RCC 7860 (cell line): ENCODE data around the gene EIF5B.

Experiments used
- DNase-seq: peaks from one replicate; pipeline ENCODE4 v3.0.0-alpha.2; 2015; ENCODE audit warnings: low spot score
- FAIRE-seq: peaks from 2 replicates; lab custom pipeline; 2012; peaks lifted over from hg19 to GRCh38; lab: Jason Lieb, UNC

EIF5B gene

DNA sequence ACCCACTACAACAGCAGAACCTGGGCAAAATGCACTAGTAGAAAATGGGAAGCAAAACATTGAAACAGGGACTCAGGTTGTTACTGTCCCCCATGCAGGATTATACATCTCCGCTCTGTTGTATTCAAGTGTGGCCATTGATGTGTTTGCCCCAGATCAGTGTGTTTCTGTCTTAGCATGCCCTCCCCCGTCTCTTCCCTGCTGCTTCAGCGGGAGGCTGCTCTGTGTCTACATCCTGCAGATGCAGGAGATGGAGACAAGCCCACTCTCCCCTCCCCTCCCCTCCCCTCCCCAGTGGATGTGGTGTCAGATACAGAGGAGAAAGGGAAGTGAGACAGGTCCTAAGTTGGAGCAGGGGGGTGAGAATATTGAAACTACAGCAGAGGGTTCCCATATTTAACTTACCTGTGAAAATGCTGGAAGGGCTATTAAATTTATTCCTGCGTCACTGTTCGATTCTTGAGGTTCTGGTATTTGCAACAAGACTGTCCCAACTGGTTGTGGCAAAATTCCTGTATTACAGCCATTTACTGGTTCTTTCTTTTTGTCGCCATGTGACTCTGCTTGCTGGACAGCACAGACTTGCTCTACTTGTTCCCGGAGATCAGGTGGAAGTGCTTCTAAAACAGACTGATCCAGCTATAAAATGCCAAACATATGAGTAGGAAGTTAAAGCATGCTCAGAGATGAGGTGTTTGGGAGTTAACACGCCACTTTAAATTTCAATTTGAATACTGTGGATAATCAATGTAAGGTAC, 67.0 kb downstream of the EIF5B start:
- FAIRE-seq (no peak), DNase-seq (no peak)

DNA sequence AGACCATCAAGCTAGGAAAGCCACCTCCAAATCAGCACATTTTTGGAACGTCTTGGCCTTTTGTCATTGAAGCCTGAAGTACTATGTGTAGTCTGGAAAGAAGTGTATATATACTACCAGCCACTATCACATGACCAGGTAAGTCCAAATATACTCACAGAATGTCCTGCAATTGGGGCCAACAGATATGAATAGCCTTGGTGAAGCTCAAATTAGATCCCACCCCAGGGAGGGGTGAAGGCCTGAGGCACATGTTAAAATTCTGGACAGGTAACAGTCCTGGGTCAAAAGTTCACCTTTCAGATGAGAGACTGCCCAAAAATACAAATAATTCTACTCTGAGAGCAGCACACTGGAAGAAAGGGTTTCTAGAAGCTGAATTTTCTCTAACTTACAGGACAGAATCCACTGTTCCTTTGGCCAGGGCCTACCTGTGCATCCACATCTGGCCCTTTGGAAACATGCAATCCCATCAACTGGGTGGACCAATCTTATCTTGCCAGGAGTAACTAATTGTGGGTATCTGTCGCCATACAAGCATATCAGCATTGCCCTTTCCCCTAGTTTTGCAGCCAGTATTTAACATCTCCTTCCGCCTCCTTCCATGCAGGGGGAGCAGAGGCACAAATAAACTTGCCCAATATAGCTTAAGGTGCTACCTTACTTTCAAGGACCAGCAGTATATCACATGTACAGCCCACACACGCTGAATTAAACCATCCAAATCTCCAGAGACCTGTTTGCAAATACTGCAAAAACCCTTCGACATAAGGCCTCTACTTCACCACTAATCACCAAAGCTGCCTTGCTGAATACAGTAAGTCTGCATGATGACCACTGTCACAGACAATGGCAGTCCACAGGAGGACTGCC, 67.8 kb downstream of the EIF5B start:
- DNase-seq (no peak), FAIRE-seq (no peak)

DNA sequence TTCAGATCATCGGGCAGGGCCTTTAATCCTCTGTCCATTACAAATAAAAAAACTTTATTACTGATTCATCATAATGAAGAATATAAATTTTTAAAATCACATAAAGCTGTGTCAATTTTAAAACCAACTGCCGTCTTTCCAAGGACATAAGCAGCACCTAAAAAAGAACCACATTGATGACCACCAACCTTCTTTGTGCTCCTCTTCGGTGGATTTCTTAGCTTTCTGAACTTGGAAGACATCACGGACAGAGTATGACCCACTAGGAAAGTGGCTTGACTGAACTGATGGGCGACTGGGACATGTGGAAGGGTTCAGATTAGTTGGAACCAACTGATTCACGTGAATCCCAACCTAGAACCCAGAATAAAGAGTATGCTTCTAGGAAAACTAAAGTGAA, 68.9 kb downstream of the EIF5B start:
- DNase-seq, result no peak
- no peak for FAIRE-seq

DNA sequence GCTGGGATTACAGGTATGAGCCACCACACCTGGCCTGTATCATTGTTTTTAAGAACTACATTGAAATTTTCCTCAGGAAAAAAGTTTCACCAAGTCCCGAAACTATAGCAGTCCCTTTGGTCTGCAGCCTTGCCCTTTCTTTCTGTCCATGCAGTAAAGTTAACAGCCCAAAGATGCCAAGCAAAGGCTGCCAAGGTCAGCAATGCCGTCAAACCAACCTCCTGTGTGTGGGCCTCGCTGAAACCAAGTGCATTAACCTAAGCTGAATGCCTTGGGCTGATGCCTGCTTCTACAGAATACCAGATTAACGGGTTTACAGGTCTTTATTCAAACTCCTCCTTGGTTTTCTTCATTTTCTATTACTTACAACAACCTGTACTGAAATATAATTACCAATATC, 73.1 kb downstream of the EIF5B start:
- FAIRE-seq (no peak), DNase-seq (no peak)

DNA sequence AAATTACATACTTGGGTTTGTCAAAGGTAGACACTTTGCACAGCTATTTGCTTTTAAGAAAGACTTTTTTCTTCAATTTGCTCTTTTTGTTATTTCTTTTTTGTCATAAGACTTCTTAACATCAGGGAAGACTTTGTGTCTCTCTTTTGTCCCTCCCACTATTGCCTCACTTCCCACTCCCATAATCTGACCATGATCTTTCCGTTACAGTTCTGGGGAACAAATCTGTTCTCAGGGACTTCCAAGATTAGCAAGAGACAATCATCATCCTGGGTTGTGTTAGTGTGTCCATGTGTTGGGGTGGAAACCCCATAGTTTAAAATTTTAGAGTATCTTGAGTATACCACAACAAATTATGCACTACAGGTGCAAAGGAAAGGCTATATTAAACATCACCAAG, 77.4 kb downstream of the EIF5B start:
- no peak for FAIRE-seq
- no peak for DNase-seq

DNA sequence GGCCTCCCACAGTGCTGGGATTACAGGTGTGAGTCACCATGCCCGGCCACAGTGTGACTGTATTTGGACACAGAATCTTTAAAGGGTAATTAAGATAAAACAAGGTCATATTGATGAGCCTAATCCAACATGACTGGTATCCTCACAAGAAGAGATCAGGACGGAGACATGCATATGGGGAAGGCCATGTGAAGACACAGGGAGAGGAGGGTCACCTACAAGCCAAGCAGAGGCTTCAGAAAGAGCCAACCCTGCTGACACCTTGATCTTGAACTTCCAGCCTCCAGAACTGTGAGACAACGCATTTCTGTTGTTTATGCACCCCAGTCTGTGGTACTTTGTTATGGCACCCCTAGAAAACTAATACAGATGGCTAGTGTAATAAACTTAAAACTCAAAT, 80.2 kb downstream of the EIF5B start:
- DNase-seq, result no peak
- no peak for FAIRE-seq

DNA sequence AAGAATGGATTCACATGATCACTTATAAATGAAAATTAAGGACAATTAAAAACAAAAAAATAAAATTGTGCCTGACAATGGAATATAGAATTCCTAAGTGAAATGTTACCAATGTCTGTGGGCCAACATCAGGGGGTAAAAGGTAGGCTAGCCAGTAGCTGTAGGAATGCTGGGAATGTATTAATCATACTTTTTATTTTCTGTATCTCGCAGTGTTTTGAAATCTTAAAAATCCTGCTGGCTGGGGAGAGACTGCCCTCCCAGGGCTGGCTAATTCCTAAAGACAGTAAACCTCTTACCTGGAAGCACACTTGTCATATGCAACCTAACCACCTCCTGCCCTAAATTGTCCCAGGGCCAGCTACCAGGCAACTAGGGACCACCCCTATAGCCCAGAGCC, 82.8 kb downstream of the EIF5B start:
- FAIRE-seq (no peak), DNase-seq (no peak)

DNA sequence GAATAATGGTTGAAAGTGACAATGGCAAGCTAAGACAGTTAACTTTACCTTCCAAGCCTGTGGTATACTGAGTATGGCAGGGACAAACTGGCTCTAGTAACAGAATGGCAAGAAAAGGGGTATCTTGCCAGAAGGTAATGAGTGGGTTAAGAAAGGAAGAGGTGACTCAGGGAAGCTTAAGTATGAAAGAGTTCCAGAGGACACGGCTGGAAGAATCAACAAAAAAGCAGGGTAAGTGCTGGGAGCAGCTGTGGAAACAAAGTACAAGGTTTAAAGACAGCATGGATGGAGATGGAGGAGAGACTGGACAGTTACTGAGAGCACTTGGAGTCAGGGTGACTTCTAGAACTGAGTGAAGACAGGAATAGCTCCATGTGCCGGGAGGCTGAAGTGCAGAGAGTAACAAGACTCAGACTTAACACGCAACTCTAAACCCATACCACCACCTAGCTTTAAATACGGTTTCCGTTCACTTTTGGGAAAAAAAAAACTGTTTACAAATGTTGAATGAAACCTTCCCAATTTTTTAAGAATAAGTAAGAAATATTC, 83.6 kb downstream of the EIF5B start:
- no peak for FAIRE-seq
- DNase-seq, result no peak

DNA sequence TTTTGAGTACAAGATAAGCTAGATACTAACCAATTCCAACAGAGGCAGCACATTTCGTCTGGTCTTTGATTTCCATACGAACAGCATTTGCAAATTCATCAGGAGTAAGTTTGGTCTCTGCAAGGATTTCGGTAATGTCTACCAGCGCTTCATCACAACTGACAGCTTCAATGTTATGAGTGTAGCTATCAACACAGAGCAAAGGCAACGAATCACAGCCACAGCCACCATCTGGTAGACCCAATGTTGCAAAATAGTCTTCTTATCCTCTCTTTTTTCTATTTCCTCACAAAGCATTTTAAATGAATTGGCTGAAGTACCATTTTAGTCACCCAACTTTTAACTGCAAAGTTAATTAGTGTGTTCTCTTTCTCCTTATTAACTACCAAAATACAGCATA, 84.3 kb downstream of the EIF5B start:
- FAIRE-seq (no peak), DNase-seq (no peak)

DNA sequence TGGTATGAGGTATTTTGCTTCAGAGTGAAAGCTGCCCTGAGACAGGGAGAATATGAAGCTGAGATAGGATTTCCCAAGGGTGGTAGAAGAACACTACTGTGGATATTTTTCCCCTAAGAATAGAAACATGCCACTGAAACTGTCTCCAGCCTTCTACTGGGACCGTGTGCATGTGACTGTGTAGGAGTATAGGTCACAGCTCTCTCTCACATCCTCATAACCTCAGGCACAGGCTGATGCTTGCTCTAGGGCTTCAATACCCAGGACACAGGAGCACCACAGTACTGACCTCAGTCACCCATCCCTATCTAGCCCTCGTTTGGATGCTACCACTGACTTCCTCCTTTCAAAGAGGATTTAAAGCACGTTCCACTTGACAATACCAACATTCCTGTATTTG, 85.4 kb downstream of the EIF5B start:
- DNase-seq, result no peak
- FAIRE-seq, result no peak

DNA sequence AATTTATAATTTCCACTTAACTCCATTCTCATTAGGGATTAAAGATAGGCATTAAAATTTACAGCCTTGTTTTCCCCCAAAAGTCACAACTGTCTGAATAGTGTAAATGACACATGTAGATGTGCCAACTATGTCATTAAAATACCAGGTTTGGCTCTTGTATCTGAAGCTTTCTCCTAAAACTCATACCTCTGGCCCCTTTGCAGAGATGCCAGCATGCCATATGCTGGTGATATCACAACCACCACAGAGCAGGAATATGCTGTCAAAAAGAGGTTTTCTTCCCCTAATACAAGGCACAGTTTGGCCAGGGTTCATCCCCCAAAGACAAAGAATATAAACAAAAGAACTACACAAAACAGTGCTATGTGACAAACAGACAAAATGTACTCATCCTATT, 87.2 kb downstream of the EIF5B start:
- DNase-seq (no peak), FAIRE-seq (no peak)

DNA sequence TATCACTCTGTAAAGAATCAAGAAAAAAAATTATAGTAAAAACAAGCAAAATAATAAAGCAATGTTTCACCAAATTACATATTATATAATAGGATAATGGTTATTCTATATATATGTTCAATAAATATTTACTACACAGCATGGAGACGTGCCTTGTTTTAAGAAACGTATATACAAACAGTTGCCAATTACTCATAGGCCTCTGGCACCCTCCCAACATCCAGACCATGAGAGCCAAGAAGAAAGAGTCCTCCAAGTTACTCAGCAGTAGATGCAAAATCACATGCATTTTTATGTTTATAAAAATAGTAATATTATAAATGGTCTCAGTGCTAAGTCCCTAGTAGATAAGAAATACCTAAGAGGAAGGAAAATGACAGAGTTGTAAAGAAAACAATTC, 87.8 kb downstream of the EIF5B start:
- DNase-seq, result no peak
- FAIRE-seq, result no peak

DNA sequence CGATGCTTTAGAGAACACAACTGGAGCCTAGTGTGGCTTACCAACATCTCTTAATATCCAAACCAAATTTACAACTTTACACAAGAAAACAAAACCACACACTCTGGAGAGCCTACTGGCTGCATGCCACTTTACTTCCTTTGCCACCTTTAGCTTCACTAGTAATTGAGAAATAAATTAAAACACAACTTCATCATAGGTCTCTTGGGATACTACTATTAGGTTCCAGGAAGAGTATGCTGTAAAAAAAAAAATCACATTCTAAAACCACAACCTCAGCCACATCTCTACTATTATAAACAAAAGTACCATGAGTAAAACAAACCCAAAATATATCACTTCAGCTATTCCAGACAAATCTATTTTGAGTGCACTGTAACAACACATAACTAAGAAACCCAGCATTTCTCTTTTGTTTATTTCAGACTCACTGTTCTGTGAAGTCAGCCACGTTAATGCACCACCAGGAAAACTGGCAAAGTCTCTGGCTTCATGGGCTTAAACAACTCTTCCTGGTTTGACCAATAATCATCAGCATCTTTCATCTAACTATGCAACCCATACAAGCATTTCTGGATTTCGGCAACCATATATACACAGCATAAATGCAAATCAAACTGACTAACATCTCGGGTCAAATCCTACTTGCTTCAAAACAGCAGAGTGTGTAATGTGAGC, 93.6 kb downstream of the EIF5B start:
- FAIRE-seq (no peak), DNase-seq (no peak)

DNA sequence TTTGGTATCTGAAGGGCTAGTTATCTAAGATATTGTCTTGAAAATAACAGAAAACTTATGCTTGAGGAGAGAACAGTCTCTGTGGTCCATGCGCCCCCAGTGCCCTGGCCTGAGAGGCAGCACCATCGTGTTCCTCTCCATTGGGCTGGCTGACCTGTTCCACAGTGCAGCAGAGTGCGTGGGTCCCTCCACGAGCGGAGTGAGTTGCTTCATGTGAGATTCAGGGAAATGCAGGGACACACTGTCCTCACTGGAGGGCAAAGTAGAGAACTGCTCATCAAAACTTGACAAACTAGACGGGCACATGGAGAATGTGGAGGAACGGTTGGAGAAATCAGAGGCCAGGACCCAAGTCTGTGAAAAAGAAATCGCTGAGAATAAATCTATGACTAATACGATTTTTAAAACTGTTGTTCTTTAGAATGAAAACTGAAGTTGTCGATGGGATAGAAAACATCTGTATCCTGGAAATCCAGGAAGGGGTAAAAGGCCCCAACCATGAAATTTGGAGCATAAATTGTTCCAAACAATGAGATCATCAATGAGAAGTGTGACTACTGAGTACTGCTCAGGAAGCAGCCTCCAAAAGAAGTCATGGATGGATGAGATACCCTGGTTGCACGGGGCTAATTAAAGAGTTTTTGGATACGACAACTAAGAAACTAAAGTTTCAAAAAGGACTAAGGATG, 94.5 kb downstream of the EIF5B start:
- FAIRE-seq (no peak), DNase-seq (no peak)

DNA sequence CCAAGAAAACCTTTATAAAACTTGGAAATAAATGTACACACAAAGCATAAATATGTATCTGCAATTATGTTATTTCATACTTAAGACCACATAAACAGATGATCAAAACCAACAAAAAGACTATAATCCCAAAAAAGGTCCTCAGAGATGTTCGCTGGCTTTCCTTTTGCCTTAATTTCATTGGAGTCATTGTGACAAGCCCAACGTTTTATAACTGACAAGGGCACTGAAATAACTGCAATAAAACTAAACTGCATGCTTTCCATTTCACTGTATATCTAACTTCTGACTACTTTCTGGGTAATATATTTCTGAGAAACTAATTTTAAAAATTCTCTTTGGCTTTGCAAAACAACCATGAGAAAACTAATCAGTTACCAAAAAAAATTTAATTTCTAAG, 96.2 kb downstream of the EIF5B start:
- DNase-seq (no peak), FAIRE-seq (no peak)

DNA sequence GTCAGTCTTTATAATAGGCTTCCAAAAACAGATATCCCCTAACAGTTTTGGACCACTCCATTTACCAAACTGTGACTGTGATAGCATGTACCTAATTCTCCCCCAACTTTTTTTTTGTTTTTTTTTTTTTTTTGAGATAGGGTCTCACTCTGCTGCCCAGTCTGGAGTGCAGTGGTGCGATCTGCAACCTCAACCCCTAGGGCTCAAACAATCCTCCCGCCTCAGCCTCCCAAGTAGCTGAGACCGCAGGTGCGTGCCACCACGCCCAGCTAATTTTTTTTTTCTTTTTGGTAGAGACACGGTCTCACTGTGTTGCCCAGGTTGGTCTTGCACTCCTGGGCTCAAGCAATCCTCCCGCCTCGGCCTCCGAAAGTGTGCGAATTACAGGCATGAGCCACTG, 99.7 kb downstream of the EIF5B start:
- FAIRE-seq (no peak), DNase-seq (no peak)

DNA sequence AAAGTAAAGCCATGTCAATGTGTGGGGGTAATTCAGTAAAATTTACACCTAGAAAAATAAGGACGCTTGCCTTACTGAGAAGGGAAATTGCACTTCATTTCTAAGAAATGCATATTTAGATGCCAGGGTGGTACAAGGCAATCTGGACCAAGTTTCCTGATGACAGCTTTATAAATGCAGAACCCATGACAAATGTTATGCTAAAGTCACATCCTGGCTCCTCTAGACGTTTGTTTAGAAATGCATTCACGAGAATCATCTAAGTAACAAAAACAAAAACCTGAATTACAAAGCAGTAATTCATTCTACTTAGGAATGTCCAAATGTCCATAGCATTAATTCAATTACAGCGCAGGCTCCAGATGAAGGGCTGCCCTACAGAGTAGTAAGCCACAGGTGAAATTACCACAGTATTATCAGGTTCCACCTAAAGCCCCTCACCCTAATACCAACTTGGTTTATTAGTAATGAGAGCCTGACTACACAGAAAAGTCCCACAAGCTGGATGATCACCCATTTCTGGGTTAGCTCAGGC, 102.8 kb downstream of the EIF5B start:
- DNase-seq (no peak), FAIRE-seq (no peak)

DNA sequence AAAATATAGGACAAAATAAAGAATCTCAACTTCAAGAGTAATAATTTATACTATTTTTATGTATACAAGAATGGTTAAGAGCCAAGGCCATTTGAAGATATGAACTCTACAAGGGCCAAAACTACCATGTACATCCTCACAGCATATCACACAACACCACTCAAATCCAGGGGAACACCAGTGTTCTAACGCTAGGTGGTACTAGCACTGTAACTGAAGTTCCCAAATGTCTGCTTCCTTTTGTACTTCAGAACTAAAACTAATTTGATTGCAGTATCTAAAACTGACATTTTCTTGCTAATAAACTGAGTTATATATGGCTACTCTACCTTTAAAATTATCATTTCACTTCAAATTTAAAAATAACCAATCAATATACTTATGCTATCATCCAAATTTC, 105.6 kb downstream of the EIF5B start:
- DNase-seq, result no peak
- no peak for FAIRE-seq

DNA sequence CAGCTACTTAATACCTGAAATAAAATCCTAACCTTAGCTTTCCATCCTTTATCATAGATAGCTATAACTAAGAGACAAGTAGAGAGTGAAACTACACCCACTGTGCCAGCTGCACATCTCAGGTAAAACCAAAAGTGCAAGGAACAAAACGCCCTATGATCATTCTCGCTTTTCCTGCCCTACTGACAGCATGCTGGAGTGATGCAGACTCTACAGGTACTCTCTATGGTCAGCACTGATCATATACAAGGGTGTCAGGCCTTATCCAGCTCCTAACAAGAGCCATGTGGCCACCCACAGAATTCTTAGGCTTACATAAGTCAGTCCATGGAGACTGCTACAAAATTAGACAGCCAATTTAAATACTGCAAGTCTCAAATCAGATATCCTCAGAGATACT, 107.0 kb downstream of the EIF5B start:
- no peak for FAIRE-seq
- DNase-seq, result no peak

DNA sequence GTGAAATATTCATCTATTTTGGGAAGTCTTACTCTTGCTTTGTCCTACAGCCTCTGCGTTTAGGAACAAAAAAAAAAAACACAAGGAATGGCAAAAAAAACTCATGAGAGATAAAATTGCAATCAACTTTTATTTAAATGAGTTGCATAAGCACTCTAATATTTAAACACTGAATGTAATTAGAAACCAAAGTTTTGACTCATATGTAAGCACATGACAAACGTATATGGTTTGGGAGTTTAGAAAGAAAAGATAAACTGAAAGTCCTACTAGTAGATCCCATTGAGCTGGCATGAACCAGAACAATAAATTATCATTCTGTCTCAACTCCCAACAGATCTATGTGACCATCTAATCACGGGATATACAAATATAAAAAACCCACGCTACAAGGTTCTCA, 107.9 kb downstream of the EIF5B start:
- DNase-seq (no peak), FAIRE-seq (no peak)

DNA sequence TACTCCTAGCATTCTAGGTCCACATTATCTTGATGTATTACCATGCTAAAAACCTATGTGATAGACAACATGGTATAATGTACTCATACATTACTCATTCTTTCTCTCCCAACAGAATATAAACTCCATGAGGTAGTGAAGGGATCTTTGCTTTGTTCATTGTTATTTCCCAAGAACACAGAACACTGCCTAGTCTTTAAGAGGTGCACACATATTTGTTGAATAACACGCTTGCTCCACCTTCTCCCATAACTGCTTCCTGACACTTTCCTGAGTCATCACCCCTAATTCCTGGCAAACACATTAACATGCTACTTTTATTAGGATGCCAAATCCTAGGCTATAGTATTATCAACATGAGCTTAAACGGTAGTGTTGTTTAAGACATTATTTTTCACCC, 111.4 kb downstream of the EIF5B start:
- DNase-seq (no peak), FAIRE-seq (no peak)
